ENCODE results near the gene MMP15. TPM values are rescaled to one million over a fixed set of nuclear protein-coding genes. Genes with fewer than 3 reads are reported as not detected.

The MMP15 gene
- total RNA-seq, 2 experiments from 2014 or later = 0.25 to 0.63 TPM

DNA sequence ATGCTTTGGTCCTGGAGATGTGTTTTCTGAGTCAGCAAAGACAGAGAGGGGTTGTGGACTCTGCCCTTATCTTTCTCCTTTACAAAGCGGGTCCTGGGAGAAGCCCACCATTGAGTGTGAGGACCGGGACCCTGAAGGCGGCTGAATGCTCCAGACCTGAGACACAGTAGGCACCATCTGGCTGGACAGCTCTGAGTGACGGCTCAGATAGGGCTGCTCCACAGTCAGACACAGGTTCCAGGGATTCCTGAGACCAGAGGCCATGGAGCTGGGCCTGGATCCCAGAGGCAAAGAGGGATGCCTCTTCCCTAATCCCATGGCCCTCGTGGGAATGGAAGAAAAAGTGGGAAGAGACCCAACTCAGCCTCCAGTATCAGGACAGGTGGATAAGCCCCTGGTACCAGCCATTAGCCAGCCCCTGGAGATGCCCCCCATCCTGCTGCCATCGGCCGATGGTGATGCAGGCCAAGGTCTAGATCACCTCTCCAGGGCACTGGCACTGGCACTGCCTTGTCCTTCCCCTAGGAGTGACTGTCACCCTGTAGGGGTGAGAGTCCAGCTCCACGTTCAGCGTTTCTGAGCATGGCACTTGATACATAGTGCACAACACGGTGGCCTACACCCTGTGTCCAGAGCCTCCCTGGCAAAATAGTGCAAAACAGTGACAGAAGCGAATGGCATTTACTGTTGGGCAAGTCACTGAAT is 4.7 kb downstream of the MMP15 start:
- Mint-ChIP-seq H3K27ac (no peak overlapping the region), H3K4me1 (ENCODE audit: low read depth) (no peaks in the 10 kb centered on the region), H3K4me3 (no peak overlapping the region), H3K36me3 (ENCODE audit: low read depth) (no peaks in the 10 kb centered on the region), H3K27me3 (no peaks in the 10 kb centered on the region), H3K9me3 (no peaks in the 10 kb centered on the region)
- intact Hi-C loops (cut with micrococcal nuclease) = no loop called here
- CTCF ChIA-PET = no interaction called here
- DNase-seq (no peak), ATAC-seq (no peak)
- TF ChIP-seq, protein P1, sequence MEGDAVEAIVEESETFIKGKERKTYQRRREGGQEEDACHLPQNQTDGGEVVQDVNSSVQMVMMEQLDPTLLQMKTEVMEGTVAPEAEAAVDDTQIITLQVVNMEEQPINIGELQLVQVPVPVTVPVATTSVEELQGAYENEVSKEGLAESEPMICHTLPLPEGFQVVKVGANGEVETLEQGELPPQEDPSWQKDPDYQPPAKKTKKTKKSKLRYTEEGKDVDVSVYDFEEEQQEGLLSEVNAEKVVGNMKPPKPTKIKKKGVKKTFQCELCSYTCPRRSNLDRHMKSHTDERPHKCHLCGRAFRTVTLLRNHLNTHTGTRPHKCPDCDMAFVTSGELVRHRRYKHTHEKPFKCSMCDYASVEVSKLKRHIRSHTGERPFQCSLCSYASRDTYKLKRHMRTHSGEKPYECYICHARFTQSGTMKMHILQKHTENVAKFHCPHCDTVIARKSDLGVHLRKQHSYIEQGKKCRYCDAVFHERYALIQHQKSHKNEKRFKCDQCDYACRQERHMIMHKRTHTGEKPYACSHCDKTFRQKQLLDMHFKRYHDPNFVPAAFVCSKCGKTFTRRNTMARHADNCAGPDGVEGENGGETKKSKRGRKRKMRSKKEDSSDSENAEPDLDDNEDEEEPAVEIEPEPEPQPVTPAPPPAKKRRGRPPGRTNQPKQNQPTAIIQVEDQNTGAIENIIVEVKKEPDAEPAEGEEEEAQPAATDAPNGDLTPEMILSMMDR (IDR thresholded peaks at IDR 0.05) = no peak
- POLR2A ChIA-PET = no interaction called here

DNA sequence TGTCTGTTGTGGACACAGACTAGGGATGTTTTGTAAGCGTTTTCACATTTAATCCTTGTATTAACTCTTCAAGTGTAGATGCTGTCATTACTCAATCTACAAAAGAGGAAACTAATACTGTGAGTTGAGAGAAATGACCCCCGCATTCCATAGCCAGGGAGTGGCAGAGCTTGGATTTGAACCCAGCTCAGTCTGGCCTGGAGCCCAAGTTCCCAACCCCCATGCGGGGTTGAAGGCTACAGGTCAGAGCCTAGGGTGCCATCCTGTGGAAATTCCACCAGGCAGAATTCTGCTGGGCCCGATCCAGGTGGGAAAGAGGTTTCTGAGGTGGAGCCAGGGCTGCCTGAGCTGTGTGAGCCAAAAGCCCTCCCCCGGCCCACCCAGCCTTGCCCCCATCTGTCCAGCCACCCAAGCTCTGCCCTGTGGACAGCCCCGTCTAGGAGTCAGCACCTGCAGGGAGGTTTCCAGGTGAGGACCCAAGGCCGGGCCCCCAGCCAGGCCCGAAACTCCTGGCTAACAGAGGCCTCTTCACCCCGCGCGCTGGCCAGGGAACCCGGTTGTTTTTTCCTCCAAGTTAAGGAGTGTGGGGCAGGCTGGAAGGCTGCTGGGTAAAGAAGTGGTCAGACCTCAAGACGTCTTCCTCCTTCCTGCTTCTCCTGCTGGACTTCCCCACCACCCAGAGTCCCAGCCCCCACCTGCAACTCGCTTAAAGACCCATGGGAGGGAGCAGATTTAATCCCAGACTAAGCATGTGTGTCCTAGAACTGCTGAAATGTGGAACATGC is 5.7 kb downstream of the MMP15 start:
- Mint-ChIP-seq H3K4me1 (ENCODE audit: low read depth) (no peaks in the 10 kb centered on the region), H3K9me3 (no peaks in the 10 kb centered on the region), H3K4me3 (no peak overlapping the region), H3K27ac (no peak overlapping the region), H3K36me3 (ENCODE audit: low read depth) (no peaks in the 10 kb centered on the region), H3K27me3 (no peaks in the 10 kb centered on the region)
- TF ChIP-seq, protein P1 (IDR thresholded peaks at IDR 0.05) = no peak
- CTCF ChIA-PET = interaction anchor here (1.6 kb wide), 1 partner anchor 8 kb away, joined by 5 read pairs; no protein-coding TSS in a partner anchor
- ATAC-seq = no peak
- POLR2A ChIA-PET = no interaction called here
- intact Hi-C loops (cut with micrococcal nuclease) = no loop called here
- DNase-seq = no peak

DNA sequence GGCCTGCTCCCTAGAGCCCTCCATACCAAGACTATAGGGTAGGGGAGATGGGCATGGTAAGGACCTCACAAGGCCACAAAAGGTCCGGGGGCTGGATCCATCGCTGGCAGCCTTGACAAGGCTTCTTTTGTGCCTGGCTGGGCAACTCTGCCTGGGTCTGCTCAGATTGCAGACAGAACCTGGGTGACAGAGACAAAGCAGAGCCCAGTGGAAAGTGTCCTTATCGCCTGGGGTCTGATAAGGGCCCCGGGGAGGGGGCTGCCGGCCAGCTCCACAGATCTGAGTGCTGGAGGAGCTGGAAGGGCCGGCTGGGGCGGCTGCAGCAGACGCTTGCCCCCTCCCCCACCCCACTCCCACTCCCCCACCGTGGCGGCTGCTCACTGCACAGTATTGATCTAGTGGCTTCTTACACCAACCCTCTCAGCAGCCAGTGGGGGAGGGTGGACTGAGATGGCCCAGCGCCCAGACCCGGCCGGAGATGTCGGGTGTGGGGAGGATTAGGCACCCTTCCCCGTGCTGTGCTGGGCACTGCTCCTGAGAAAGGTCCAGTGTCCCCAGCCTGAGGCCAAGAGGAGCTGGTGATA is 7.2 kb downstream of the MMP15 start:
- no peak overlapping the region for H3K4me3 Mint-ChIP-seq
- TF ChIP-seq, protein P1 (IDR thresholded peaks at IDR 0.05) = no peak
- ATAC-seq = no peak
- no peak overlapping the region for H3K27ac Mint-ChIP-seq
- intact Hi-C loops (cut with micrococcal nuclease) = no loop called here
- CTCF ChIA-PET = interaction anchor here (1.0 to 1.6 kb wide), 4 partner anchors 9 to 95 kb away, joined by 3 to 5 read pairs (median 4); no protein-coding TSS in a partner anchor
- H3K4me1 Mint-ChIP-seq (ENCODE audit: low read depth) = no peaks in the 10 kb centered on the region
- H3K9me3 Mint-ChIP-seq = no peaks in the 10 kb centered on the region
- H3K36me3 Mint-ChIP-seq (ENCODE audit: low read depth) = no peaks in the 10 kb centered on the region
- no peak for DNase-seq
- POLR2A ChIA-PET = no interaction called here
- no peaks in the 10 kb centered on the region for H3K27me3 Mint-ChIP-seq

DNA sequence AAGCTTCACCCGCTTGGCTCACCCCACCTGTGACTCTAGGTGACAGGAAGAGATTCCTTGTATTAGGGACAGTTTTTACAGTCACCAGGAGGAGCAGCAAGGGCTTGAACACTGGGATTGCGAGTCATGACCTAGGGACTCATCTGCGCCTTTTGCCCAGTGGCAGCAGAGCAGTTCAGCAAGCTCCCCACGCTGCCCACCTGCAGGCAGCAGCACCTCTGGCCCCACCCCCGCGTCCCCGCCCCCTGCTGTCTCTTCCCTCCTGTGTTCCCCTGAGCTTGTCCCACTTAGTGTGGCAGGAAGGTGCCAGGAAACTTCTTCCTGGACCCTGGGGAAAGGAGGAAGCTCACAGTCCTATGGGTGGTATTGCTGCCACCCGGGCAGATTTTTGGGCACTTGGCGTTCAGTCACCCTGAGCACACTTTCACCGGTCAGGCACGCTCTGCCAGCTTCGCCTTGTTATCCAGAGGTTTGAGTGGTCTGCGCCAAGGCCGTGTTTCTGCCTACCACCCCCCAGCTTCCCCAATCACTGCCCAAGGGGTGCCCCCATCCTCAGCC is 8.7 kb downstream of the MMP15 start:
- CTCF ChIA-PET = interaction anchor here (0.8 to 1.6 kb wide), 3 partner anchors 10 to 63 kb away, joined by 3 to 6 read pairs (median 4); no protein-coding TSS in a partner anchor
- Mint-ChIP-seq H3K9me3 (no peaks in the 10 kb centered on the region), H3K4me3 (no peak overlapping the region), H3K27me3 (no peaks in the 10 kb centered on the region), H3K36me3 (ENCODE audit: low read depth) (no peaks in the 10 kb centered on the region), H3K4me1 (ENCODE audit: low read depth) (no peaks in the 10 kb centered on the region), H3K27ac (no peak overlapping the region)
- ATAC-seq (no peak), DNase-seq (no peak)
- POLR2A ChIA-PET = no interaction called here
- TF ChIP-seq, protein P1 (IDR thresholded peaks at IDR 0.05) = no peak
- intact Hi-C loops (cut with micrococcal nuclease) = no loop called here
